DMS53 treated with DMSO at 0.1 percent for 48 hours (cell line): Measurements from ENCODE around the gene LARP6.
A peak's percentile ranks its signal among the peaks of the same experiment; 100 is the strongest.
"Not testable (repeated sequence)": the region's sequence is repeated elsewhere in the genome, so short reads cannot be mapped to it uniquely, and the experiment has no call there.

Experiments used
- DNase-seq: peaks from one replicate; lab custom pipeline; 2025; ENCODE audit not compliant: unreplicated experiment; lab: John Stamatoyannopoulos, UW

LARP6 gene

GRCh38 chr15:70853973-70854665 lies at the start of gene LARP6:
Gene LARP6, minus strand, starts transcription at chr15:70854157. Its CDS starts 69 bp downstream, at chr15:70854088.
- no peak for DNase-seq

- peak; percentile 7 for DNase-seq
Observed at GRCh38 chr15:70902107-70902506, 48.1 kb upstream of the LARP6 start.

- peak; percentile 49 for DNase-seq
Observed at GRCh38 chr15:70892912-70893560, 39.1 kb upstream of the LARP6 start.

DNA sequence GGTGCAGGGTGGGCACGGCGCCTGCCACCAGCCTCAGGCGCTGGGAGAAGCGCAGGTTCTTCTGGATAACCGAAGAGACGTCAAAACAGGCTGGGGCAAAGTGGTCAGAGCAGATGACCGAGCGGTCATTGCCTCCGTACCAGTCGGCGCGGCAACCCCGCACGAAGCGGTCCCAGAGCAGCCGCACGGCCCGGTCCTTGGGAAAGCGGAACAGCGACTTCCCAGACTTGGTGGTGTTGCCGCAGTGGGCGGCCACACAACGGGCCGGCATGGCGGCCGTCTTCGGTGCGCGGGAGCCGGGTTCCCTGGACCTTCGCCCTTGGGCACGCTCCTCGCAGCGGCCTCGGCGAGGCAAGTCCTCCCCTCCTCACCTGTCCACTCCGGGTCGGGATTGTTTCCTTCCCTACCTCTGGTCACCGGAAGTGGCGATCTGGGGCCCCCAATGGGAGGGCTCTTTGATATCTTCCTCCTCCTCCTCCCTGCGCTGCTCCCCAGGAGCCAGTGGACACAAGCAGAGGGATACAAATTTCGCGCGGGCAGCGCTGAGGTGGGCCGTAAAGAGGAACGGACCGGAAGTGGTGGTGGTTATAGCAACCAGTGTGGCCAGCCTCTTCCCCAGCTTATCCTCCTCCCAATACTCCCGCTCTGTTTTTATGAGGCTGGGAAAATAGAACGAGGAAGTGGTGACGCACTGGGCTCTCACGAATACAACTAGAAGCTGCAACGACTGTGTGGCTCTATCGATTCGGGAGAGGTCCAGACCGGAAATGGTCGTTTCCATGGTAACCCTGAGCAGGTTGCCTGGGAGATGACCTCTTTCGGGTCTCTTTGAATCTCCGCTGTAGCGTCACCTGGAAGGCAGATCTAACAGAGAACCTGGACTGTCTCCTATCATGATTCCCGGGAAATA lies 38.3 kb upstream of the LARP6 start, which contains the start of the genes LRRC49 and THAP10:
Gene LRRC49 (plus strand): TSS at position 825 of the 910 bp plus-strand sequence. CDS start 69 bp downstream, at position 894.
Gene THAP10 (minus strand): TSS at position 432 of the 910 bp plus-strand sequence. CDS start 161 bp downstream, at position 271.
- peak; percentile 88 for DNase-seq

- no peak for DNase-seq
Observed at GRCh38 chr15:70882361-70882760, 28.4 kb upstream of the LARP6 start.

DNA sequence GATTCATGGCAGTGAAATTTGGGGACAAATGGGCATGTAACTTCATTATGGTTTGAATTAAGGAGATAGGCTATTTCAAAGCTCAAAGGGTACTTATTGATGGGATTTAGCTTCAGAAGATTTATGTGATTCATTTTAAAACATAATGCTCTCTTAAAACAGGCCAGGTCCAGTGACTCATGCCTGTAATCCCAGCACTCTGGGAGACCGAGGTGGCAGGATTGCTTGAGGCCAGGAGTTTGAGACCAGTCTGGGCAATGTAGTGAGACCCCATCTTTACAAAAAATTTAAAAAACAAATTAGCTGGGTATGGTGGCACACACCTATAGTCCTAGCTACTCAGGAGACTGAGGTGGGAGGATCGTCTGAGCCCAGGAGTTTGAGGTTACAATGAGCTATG lies 26.8 kb upstream of the LARP6 start:
- DNase-seq: no peak

GRCh38 chr15:70879401-70879800 lies 25.4 kb upstream of the LARP6 start:
- no peak for DNase-seq

DNA sequence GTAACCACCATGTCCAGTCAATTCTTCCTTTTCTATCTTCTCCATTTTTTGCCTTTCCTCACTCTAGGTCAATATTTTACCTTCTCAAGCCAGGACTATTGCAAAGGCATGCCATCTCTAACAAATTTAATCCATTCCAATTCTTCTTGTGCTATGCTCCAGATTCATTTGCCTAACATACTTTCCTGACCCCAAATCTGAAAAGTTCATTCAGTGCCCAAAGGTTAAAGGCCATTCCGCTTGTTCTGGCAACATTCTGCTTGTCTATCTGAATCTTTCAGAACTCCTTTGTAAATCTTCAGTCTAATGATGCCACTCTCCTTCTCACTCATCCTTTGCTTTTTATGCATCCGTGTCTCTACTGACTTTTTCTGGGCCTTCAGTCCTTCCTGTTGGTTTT lies 22.7 kb upstream of the LARP6 start:
- DNase-seq: no peak

DNA sequence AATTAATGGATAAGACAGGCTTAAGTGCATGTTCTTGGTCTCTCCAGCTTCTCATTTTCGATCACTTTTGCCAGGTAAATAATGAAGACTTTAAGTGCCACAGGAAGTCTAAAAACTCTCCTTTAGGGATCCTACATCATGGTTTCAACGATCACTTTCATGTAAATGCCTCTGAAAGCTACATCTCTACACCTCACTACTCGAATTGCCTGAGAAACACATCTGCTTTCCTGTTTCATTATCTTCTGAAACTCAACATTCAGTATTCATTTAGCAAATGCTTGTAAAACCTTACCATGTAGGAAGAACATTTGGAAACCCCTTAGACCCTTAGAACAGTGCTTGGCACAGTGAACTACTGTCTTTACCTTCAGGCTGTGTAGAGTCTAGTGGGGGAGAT lies 22.1 kb upstream of the LARP6 start:
- no peak for DNase-seq

DNA sequence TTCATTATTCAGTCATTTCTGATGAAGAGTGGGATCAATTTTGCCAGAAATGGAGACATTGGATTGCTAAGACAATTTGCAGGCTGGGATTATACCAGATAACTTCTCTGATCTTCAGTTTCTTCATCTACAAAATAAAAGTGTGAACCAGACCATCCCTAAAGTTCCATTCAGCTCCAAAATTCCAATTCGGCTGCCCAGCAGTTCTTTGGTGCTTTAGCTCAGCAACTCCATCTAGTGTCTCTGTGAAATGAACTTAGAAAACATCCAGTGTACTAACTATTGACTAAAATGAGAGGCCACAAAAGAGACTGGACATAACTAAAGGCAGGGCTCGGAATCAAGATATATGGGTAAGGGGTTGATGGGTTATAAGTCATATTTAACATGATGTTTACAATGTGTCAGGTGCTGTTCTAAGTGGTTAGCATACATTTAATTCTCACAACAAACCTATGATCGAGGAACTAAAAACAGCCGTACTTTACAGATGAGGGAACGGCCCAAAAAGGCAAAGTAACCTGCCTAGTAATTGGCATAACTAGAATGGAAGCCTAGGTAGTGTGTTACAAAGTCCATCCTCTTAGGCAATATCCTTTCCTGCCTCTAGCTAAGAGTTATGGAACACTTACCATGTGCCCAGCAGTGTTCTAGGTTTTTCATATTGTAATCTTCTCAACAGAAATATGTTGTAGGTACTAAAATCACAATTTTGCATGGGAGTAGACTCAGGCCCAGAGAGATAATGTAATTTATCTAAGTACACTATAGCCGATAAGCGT lies 21.2 kb upstream of the LARP6 start:
- no peak for DNase-seq

- no peak for DNase-seq
Observed at GRCh38 chr15:70873232-70874054, 19.5 kb upstream of the LARP6 start.

GRCh38 chr15:70871490-70871889 lies 17.5 kb upstream of the LARP6 start:
- DNase-seq: not testable (repeated sequence)

DNA sequence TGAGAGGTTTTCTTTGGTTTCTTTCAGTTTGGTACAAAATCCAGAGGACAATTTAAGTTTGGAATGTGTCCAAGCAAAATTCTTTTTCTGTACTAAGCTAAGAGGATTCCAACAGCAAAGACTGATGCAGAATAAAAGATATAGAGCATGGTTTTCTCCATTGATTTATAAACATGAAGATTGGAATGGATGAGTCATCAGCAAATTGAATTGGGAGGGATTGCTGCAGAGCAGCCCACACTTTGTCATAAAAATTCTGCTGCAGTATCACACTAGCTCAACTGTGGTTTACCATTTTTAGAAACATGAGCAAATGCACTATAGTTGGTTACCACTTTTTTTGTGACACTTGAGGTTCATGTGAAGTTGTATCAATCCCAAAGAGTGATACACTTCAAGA lies 16.1 kb upstream of the LARP6 start:
- no peak for DNase-seq

- no peak for DNase-seq
Observed at GRCh38 chr15:70869346-70869745, 15.4 kb upstream of the LARP6 start.

- no peak for DNase-seq
Observed at GRCh38 chr15:70867911-70868467, 14.0 kb upstream of the LARP6 start.

GRCh38 chr15:70866982-70867641 lies 13.2 kb upstream of the LARP6 start:
- no peak for DNase-seq

GRCh38 chr15:70863450-70864218 lies 9.7 kb upstream of the LARP6 start:
- DNase-seq: no peak

DNA sequence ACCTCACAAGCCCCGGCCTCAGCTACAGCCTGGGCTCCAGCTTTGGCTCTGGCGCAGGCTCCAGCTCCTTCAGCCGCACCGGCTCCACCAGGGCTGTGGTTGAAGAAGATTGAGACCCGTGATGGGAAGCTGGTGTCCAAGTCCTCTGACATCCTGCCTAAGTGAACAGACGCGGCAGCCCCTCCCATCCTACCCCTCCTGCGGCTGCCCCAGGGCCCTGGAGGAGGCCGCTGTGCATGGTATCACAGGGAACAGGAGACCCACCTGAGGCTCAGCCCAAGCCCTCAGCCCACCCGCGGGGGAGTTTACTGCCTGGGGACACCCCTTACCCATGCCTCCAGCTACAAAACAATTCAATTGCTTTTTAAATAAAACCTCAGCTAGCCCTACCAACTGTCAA lies 6.0 kb upstream of the LARP6 start:
- no peak for DNase-seq
